SK-N-SH (cell line): ENCODE measurements around the gene FIGNL1. TPM values are rescaled to one million over a fixed set of nuclear protein-coding genes. Genes with fewer than 3 reads are reported as not detected.

Experiments used
- CTCF ChIA-PET: fragments of 300-600, 350-600 bp; formaldehyde crosslinking; extraction: SDS; loops from one replicate; lab custom pipeline; 2021; lab: Yijun Ruan, JAX
- POLR2A ChIA-PET: fragments of 350-600 bp; sonication (Branson Sonifier 250); formaldehyde crosslinking; extraction: SDS; loops from one replicate; lab custom pipeline; 2020; ENCODE audit warnings: antibody characterized with exemption, inconsistent platforms; lab: Yijun Ruan, JAX
- DNase-seq: peaks from one replicate; pipeline ENCODE4 v3.0.0; 2012
- H2AFZ ChIP-seq: fragments of 200-600 bp; sonication (generic); 2 replicates; pipeline ENCODE4 v1.8.1; 2016; ENCODE audit warnings: antibody characterized with exemption, mild to moderate bottlenecking, low read depth
- H3F3A ChIP-seq: fragments of 200-600 bp; sonication (generic); replicated peaks from 2 replicates; pipeline ENCODE3; 2016; ENCODE audit warnings: antibody characterized with exemption, mild to moderate bottlenecking; ENCODE audit not compliant: insufficient read depth
- H3K27ac ChIP-seq, 2 experiments: fragments of 200-500 bp in 1 of 2; fragments of 200-600 bp in 1 of 2; sonication (Bioruptor generic) in 1 of 2; sonication (generic), shearing (Covaris generic) in 1 of 2; 2 replicates each; pipeline versions ENCODE4 v1.5.1 to v1.6.1; 2014 to 2016; ENCODE audit warnings: low read depth in 2 of 2, inconsistent platforms in 1 of 2, low read length in 1 of 2, mild to moderate bottlenecking in 1 of 2, mixed read lengths in 1 of 2
- H3K27me3 ChIP-seq: fragments of 200-600 bp; sonication (generic), shearing (Covaris generic); 2 replicates; pipeline ENCODE4 v1.6.1; 2016; ENCODE audit warnings: mixed run types; ENCODE audit not compliant: insufficient read depth
- H3K36me3 ChIP-seq, 2 experiments: fragments of 200-500 bp in 1 of 2; fragments of 200-600 bp in 1 of 2; sonication (Bioruptor generic) in 1 of 2; sonication (generic) in 1 of 2; replicated peaks in 1 of 2; 2 replicates each; pipeline versions ENCODE3 to v1.5.1; 2014 to 2016; ENCODE audit warnings: low read length in 1 of 2, mild to moderate bottlenecking in 1 of 2; ENCODE audit not compliant: insufficient read depth in 2 of 2, control insufficient read depth in 1 of 2
- H3K4me1 ChIP-seq, 2 experiments: fragments of 200-500 bp in 1 of 2; fragments of 200-600 bp in 1 of 2; sonication (Bioruptor generic) in 1 of 2; sonication (generic), shearing (Covaris generic) in 1 of 2; 2 replicates each; pipeline versions ENCODE4 v1.5.1 to v1.6.1; 2014 to 2016; ENCODE audit warnings: low read depth in 1 of 2, low read length in 1 of 2, mixed run types in 1 of 2; ENCODE audit not compliant: insufficient read depth in 2 of 2, control insufficient read depth in 1 of 2
- H3K4me2 ChIP-seq: fragments of 200-600 bp; sonication (generic), shearing (Covaris generic); 2 replicates; pipeline ENCODE4 v1.6.1; 2017; ENCODE audit warnings: mixed run types
- H3K4me3 ChIP-seq, 2 experiments: fragments of 200-500 bp in 1 of 2; fragments of 200-600 bp in 1 of 2; sonication (Bioruptor generic) in 1 of 2; sonication (generic), shearing (Covaris generic) in 1 of 2; 2 replicates each; pipeline versions ENCODE4 v1.5.1 to v1.8.1; 2014 to 2016; ENCODE audit warnings: low read depth in 2 of 2, inconsistent platforms in 1 of 2, low read length in 1 of 2, mild to moderate bottlenecking in 1 of 2, mixed read lengths in 1 of 2, moderate library complexity in 1 of 2
- H3K79me2 ChIP-seq: fragments of 200-600 bp; sonication (generic); 2 replicates; pipeline ENCODE4 v1.8.1; 2017; ENCODE audit warnings: mild to moderate bottlenecking; ENCODE audit not compliant: insufficient read depth
- H3K9ac ChIP-seq: fragments of 200-600 bp; sonication (generic); 2 replicates; pipeline ENCODE4 v1.6.1; 2017; ENCODE audit warnings: mixed run types
- H3K9me2 ChIP-seq: fragments of 200-600 bp; sonication (generic); 2 replicates; pipeline ENCODE4 v1.6.1; 2017; ENCODE audit warnings: mixed run types
- H3K9me3 ChIP-seq: fragments of 200-600 bp; sonication (generic); 2 replicates; pipeline ENCODE4 v1.6.1; 2017; ENCODE audit warnings: mixed run types, mild to moderate bottlenecking, moderate library complexity
- H4K20me1 ChIP-seq: fragments of 200-600 bp; sonication (generic); 2 replicates; pipeline ENCODE4 v1.6.1; 2017; ENCODE audit warnings: mild to moderate bottlenecking, mixed run types; ENCODE audit not compliant: insufficient read depth
- CHD2 ChIP-seq: fragments of 150-350 bp; IDR thresholded peaks from 2 replicates; pipeline ENCODE4 v1.6.1; 2018; ENCODE audit warnings: low read length; ENCODE audit not compliant: partially characterized antibody
- ELF1 ChIP-seq: IDR thresholded peaks from 2 replicates; pipeline ENCODE4 v1.4.0; 2012
- FOSL2 ChIP-seq: IDR thresholded peaks from 2 replicates; pipeline ENCODE4 v1.4.0; 2012; ENCODE audit warnings: low read depth, mild to moderate bottlenecking, moderate library complexity, borderline replicate concordance
- FOXM1 ChIP-seq: IDR thresholded peaks from 2 replicates; pipeline ENCODE4 v1.4.0; 2012; ENCODE audit warnings: low read depth, mild to moderate bottlenecking
- GABPA ChIP-seq: IDR thresholded peaks from 2 replicates; pipeline ENCODE4 v1.4.0; 2012; ENCODE audit warnings: low read depth, mild to moderate bottlenecking
- GATA2 ChIP-seq: sonication (generic); formaldehyde crosslinking; IDR thresholded peaks from 2 replicates; pipeline ENCODE4 v1.5.0; 2020; ENCODE audit warnings: mild to moderate bottlenecking, missing genetic modification reagents
- MAX ChIP-seq: IDR thresholded peaks from 2 replicates; pipeline ENCODE4 v1.4.0; 2012; ENCODE audit warnings: low read depth
- MEF2A ChIP-seq: IDR thresholded peaks from 2 replicates; pipeline ENCODE4 v1.4.0; 2012; ENCODE audit warnings: low read depth, borderline replicate concordance
- MXI1 ChIP-seq: IDR thresholded peaks from 2 replicates; pipeline ENCODE4 v1.6.1; 2012; ENCODE audit warnings: mild to moderate bottlenecking, low read depth, low read length, improper control_type of control experiment
- NFIC ChIP-seq: IDR thresholded peaks from 2 replicates; pipeline ENCODE4 v1.4.0; 2012; ENCODE audit warnings: borderline replicate concordance
- PBX3 ChIP-seq: IDR thresholded peaks from 2 replicates; pipeline ENCODE4; 2012
- RAD21 ChIP-seq: IDR thresholded peaks from 2 replicates; pipeline ENCODE4 v1.6.1; 2012; ENCODE audit warnings: mild to moderate bottlenecking, low read length
- REST ChIP-seq: IDR thresholded peaks from 2 replicates; pipeline ENCODE4 v1.6.1; 2012; ENCODE audit warnings: mild to moderate bottlenecking, low read depth, low read length, moderate library complexity
- RFX5 ChIP-seq: IDR thresholded peaks from 2 replicates; pipeline ENCODE4 v1.6.1; 2012; ENCODE audit warnings: mild to moderate bottlenecking, improper control_type of control experiment, low read length
- RXRA ChIP-seq: IDR thresholded peaks from 2 replicates; pipeline ENCODE4 v1.4.0; 2012; ENCODE audit warnings: low read depth, mild to moderate bottlenecking, borderline replicate concordance
- TAF1 ChIP-seq: IDR thresholded peaks from 2 replicates; pipeline ENCODE4 v1.6.1; 2012; ENCODE audit warnings: low read depth, mild to moderate bottlenecking, low read length, moderate library complexity, borderline replicate concordance
- TCF12 ChIP-seq: IDR thresholded peaks from 2 replicates; pipeline ENCODE4 v1.4.0; 2012
- ZBTB33 ChIP-seq: IDR thresholded peaks from 2 replicates; pipeline ENCODE4 v1.4.0; 2012; ENCODE audit warnings: low read depth, borderline replicate concordance
- WGBS: methylation state at CpG from one replicate; pipeline ENCODE4 v1.1.6; 2017; ENCODE audit warnings: low lambda C conversion rate; 5-methylcytosine and 5-hydroxymethylcytosine counted together
- polyA plus RNA-seq, 3 experiments: library from polyadenylated mRNA; depleted of rRNA; stranded (reverse); fragments of >200 nt; gene quantifications; 2 replicates each; pipeline ENCODE4 v1.2.3, GENCODE V29; 2012

The FIGNL1 gene
- polyA plus RNA-seq, 1 of the 3 experiments (the other 2 are of a cell fraction), result 6.7 TPM

GRCh38 chr7:50431316-50431715 is 18.8 kb downstream of the FIGNL1 start:
- Histone ChIP-seq H3K4me2 (no peak overlapping the region), H3K27ac (no peak overlapping the region), H3K79me2 (no peaks in the 10 kb centered on the region), H3K9me2 (no peaks in the 10 kb centered on the region), H3F3A (peaks cover 9% of the 10 kb centered on the region), H2AFZ (no peak overlapping the region), H3K9me3 (no peaks in the 10 kb centered on the region), H3K9ac (no peak overlapping the region), H3K27me3 (no peaks in the 10 kb centered on the region), H4K20me1 (no peaks in the 10 kb centered on the region), H3K4me1 (peaks cover 0 to 12% of the 10 kb centered on the region in 2 experiments; a peak in 2 of 4 replicates), H3K4me3 (no peak overlapping the region), H3K36me3 (peaks cover 0 to 3% of the 10 kb centered on the region in 2 experiments)
- TF ChIP-seq GATA2 (CRISPR knock-in tag), result no peak
- TF ChIP-seq TAF1, result no peak
- TF ChIP-seq MAX, result no peak
- ChIA-PET POLR2A (no interaction called here), CTCF (interaction anchor here (1.3 to 1.7 kb wide), 5 partner anchors 8 to 280 kb away, joined by 3 to 6 read pairs (median 3); no protein-coding TSS in a partner anchor)
- DNase-seq, result no peak
- WGBS, result 72% methylated on average over 2 of the region's 2 CpGs

GRCh38 chr7:50428911-50429310 is 21.2 kb downstream of the FIGNL1 start:
- H3K9ac ChIP-seq, result no peak overlapping the region
- H3K27me3 ChIP-seq, result no peaks in the 10 kb centered on the region
- H3K79me2 ChIP-seq, result no peaks in the 10 kb centered on the region
- POLR2A ChIA-PET, result no interaction called here
- no peaks in the 10 kb centered on the region for H3K9me3 ChIP-seq
- H2AFZ ChIP-seq, result no peak overlapping the region
- DNase-seq, result no peak
- TF ChIP-seq MXI1 (no peak), MEF2A (no peak), RAD21 (no peak), FOSL2 (no peak), NFIC (no peak), GATA2 (CRISPR knock-in tag) (no peak), MAX (no peak), TCF12 (no peak), RXRA (no peak), TAF1 (no peak), ZBTB33 (no peak), CHD2 (no peak), RFX5 (no peak), REST (no peak), FOXM1 (no peak), GABPA (no peak), ELF1 (no peak), PBX3 (no peak)
- H4K20me1 ChIP-seq, result no peaks in the 10 kb centered on the region
- no peak overlapping the region for H3K4me2 ChIP-seq
- WGBS, result 82% methylated on average over 3 of the region's 3 CpGs
- H3F3A ChIP-seq, result peaks cover 3% of the 10 kb centered on the region
- H3K27ac ChIP-seq, result no peak overlapping the region
- no peaks in the 10 kb centered on the region for H3K36me3 ChIP-seq
- peaks cover 0 to 26% of the 10 kb centered on the region in 2 experiments; a peak in 2 of 4 replicates for H3K4me1 ChIP-seq
- H3K4me3 ChIP-seq, result no peak overlapping the region
- no peaks in the 10 kb centered on the region for H3K9me2 ChIP-seq
- CTCF ChIA-PET, result interaction anchor here (0.6 to 4.6 kb wide), 7 partner anchors 8 to 251 kb away, joined by 3 to 42 read pairs (median 4); no protein-coding TSS in a partner anchor
